OCI-LY3 (cell line): Measurements from ENCODE around the gene S100P.
"Not testable (repeated sequence)": the region's sequence is repeated elsewhere in the genome, so short reads cannot be mapped to it uniquely, and the experiment has no call there.

ENCODE experiments used
- H2AFZ ChIP-seq: fragments of 200-600, 300-600 bp; shearing (Covaris generic); 2 replicates; pipeline ENCODE4 v1.6.0; 2014; ENCODE audit warnings: antibody characterized with exemption, low read depth, low read length
- H3K27ac ChIP-seq: fragments of 200-600, 300-600 bp; sonication (generic); 2 replicates; pipeline ENCODE4 v1.5.1; 2014; ENCODE audit warnings: mild to moderate bottlenecking, low read length, moderate library complexity, mixed read lengths
- H3K27me3 ChIP-seq: fragments of 200-600, 300-600 bp; sonication (generic); 2 replicates; pipeline ENCODE4 v1.6.1; 2014; ENCODE audit warnings: low read depth, low read length, mixed read lengths
- H3K36me3 ChIP-seq: fragments of 200-600, 300-600 bp; sonication (generic); replicated peaks from 2 replicates; pipeline ENCODE3; 2014; ENCODE audit warnings: low read depth, low read length, mixed read lengths
- H3K4me1 ChIP-seq: fragments of 300-600, 200-600 bp; sonication (generic); 2 replicates; pipeline ENCODE4 v1.6.1; 2014; ENCODE audit warnings: low read length, mixed read lengths
- H3K4me2 ChIP-seq: fragments of 200-600, 300-600 bp; sonication (generic); 2 replicates; pipeline ENCODE4 v1.6.1; 2014; ENCODE audit warnings: low read length, mixed read lengths
- H3K4me3 ChIP-seq: fragments of 300-600, 200-600 bp; sonication (generic); 2 replicates; pipeline ENCODE4 v1.5.1; 2014; ENCODE audit warnings: antibody characterized with exemption, mild to moderate bottlenecking, low read length, moderate library complexity
- H3K79me2 ChIP-seq: fragments of 300-600, 200-600 bp; shearing (Covaris generic); 2 replicates; pipeline ENCODE4 v1.6.1; 2014; ENCODE audit warnings: mild to moderate bottlenecking, low read length, mixed read lengths
- H3K9ac ChIP-seq: fragments of 300-600, 200-600 bp; shearing (Covaris generic); 2 replicates; pipeline ENCODE4 v1.6.0; 2014; ENCODE audit warnings: mild to moderate bottlenecking, low read length, moderate library complexity
- H3K9me3 ChIP-seq: fragments of 200-600, 300-600 bp; shearing (Covaris generic); 2 replicates; pipeline ENCODE4 v1.6.1; 2014; ENCODE audit warnings: low read length, mixed read lengths; ENCODE audit not compliant: insufficient read depth
- H4K20me1 ChIP-seq: fragments of 200-600, 300-600 bp; sonication (generic); 2 replicates; pipeline ENCODE4 v1.6.1; 2016; ENCODE audit warnings: low read length, mixed read lengths; ENCODE audit not compliant: insufficient read depth
- EZH2phosphoT487 ChIP-seq: fragments of 200-600 bp; shearing (Covaris generic); IDR thresholded peaks from 2 replicates; pipeline ENCODE4 v1.6.1; 2018; ENCODE audit warnings: antibody characterized with exemption, mixed run types, low read depth
- TF ChIP-seq, protein P1 (sequence below): fragments of 200-600, 300-600 bp; sonication (generic); IDR thresholded peaks from 2 replicates; pipeline ENCODE4 v1.5.1; 2014; ENCODE audit warnings: antibody characterized with exemption, low read length, low read depth

Gene S100P

DNA sequence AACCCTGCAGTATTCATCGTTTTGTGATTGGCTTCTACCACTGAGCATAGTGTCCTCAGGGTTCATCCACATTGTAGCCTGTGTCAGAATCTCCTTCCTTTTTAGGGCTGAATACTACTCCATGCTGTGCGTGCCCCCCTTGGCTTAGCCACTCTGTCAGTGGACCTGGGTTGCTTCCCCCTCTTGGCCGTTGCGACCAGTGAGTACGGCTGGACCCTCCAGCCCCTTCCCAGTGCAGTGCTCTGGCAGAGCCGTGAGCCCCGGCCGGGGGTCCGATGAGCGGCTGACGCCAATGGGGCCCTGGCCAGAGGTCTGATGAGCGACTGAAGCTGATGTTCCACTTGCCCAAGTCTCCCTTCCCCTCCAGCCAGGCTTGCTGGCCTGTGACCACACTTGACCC, 29.2 kb downstream of the S100P start:
- no peak for TF ChIP-seq EZH2phosphoT487
- TF ChIP-seq, protein P1, sequence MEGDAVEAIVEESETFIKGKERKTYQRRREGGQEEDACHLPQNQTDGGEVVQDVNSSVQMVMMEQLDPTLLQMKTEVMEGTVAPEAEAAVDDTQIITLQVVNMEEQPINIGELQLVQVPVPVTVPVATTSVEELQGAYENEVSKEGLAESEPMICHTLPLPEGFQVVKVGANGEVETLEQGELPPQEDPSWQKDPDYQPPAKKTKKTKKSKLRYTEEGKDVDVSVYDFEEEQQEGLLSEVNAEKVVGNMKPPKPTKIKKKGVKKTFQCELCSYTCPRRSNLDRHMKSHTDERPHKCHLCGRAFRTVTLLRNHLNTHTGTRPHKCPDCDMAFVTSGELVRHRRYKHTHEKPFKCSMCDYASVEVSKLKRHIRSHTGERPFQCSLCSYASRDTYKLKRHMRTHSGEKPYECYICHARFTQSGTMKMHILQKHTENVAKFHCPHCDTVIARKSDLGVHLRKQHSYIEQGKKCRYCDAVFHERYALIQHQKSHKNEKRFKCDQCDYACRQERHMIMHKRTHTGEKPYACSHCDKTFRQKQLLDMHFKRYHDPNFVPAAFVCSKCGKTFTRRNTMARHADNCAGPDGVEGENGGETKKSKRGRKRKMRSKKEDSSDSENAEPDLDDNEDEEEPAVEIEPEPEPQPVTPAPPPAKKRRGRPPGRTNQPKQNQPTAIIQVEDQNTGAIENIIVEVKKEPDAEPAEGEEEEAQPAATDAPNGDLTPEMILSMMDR, result no peak
- Histone ChIP-seq H3K4me1 (peaks cover 6% of the 10 kb centered on the region; the same call in 1 of the 2 replicates), H4K20me1 (no peaks in the 10 kb centered on the region), H3K79me2 (peaks cover 4% of the 10 kb centered on the region; the same call in 1 of the 2 replicates), H3K9me3 (no peaks in the 10 kb centered on the region), H3K27ac (no peak overlapping the region), H3K9ac (no peak overlapping the region), H2AFZ (no peak overlapping the region), H3K4me3 (no peak overlapping the region), H3K36me3 (no peaks in the 10 kb centered on the region), H3K4me2 (no peak overlapping the region), H3K27me3 (no peaks in the 10 kb centered on the region)

DNA sequence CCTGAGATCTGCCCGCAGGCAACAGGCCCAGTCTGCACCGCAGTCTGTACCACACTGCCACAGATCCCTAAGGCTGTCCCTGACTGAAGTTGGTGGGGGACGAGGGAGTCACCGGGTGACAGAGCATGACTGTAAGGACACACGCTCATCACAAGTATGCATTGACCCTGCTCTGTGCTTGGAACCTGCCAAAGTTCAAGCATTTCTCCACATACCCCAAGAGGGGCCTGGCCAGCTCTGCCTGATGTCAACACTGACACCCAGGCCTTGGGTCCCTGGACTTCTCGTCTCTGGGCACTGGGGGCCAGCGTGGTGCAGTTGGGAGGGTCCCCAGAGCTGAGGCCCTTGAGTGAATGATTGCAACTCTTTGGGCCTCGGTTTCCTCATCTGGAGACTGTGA, 30.2 kb downstream of the S100P start:
- no peaks in the 10 kb centered on the region for H3K79me2 ChIP-seq

DNA sequence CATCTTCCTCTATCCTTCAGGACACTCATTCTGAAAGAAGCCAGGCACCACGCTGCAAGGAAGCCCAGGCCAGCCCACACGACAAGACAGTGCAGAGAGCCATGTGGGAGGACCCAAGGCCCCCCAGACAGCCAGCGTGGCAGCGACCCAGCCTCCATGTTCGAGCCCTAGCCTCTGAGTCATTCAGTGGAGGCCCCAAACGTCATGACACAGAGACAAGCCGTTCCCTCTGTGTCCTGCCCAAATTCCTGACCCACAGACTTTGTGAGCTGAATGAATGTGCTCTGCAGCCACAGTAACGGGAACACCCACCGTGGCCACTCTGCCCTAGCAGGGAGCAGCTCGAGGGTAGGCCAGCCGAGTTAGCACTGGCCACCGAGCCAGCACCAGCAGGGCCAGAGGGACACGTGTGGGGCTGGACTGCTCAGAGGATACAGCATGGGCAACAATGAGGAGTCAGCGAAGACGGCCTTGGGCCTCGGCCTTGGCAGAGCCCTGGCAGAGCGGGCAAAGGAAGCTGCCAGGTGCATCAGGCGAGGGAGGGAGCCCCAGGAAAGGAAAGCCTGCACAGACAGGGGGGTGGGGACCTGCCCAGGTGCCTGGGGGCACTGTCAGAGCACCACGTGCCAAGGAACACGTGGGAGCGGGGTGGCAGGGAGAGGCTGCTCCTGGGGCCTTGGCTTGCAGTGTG, 30.9 kb downstream of the S100P start:
- Histone ChIP-seq H3K27me3 (no peaks in the 10 kb centered on the region), H3K36me3 (no peaks in the 10 kb centered on the region), H3K4me2 (no peak overlapping the region), H3K9me3 (no peaks in the 10 kb centered on the region), H3K4me1 (peaks cover 6% of the 10 kb centered on the region; the same call in 1 of the 2 replicates), H4K20me1 (no peaks in the 10 kb centered on the region), H3K27ac (no peak overlapping the region), H2AFZ (no peak overlapping the region), H3K79me2 (no peaks in the 10 kb centered on the region), H3K4me3 (no peak overlapping the region), H3K9ac (no peak overlapping the region)
- TF ChIP-seq, protein P1, result no peak
- TF ChIP-seq EZH2phosphoT487, result no peak

More for the DNA sequence above, 30.2 kb downstream of the S100P start:
- no peak overlapping the region for H3K4me2 ChIP-seq
- H3K9ac ChIP-seq, result no peak overlapping the region
- TF ChIP-seq, protein P1, result no peak
- no peak for TF ChIP-seq EZH2phosphoT487
- H3K4me1 ChIP-seq, result peaks cover 6% of the 10 kb centered on the region; the same call in 1 of the 2 replicates
- H3K9me3 ChIP-seq, result no peaks in the 10 kb centered on the region
- H3K36me3 ChIP-seq, result no peaks in the 10 kb centered on the region
- no peaks in the 10 kb centered on the region for H3K27me3 ChIP-seq
- H3K27ac ChIP-seq, result no peak overlapping the region
- no peak overlapping the region for H3K4me3 ChIP-seq
- H2AFZ ChIP-seq, result no peak overlapping the region
- no peaks in the 10 kb centered on the region for H4K20me1 ChIP-seq

DNA sequence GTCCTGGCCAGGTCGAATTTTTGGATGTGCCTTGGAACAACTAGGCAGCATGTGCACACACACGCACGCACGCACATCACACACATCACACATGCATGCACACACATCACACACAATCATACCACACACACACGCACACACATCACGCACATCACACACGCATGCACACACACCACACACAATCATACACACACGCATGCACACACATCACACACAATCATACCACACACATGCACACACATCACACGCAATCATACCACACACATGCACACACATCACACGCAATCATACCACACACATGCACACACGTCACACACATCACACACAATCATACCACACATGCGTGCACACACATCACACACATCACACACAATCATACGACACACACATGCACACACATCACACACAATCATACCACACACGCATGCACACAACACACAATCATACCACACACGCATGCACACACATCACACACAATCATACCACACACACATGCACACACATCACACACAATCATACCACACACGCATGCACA, 31.8 kb downstream of the S100P start:
- H3K9ac ChIP-seq, H3K4me3 ChIP-seq, H3K4me1 ChIP-seq, H3K9me3 ChIP-seq, H3K36me3 ChIP-seq, H3K79me2 ChIP-seq, H3K27me3 ChIP-seq, H4K20me1 ChIP-seq, H3K4me2 ChIP-seq, H3K27ac ChIP-seq, H2AFZ ChIP-seq: not testable (repeated sequence)
